ENCODE data around the gene SLC28A1.

DNA sequence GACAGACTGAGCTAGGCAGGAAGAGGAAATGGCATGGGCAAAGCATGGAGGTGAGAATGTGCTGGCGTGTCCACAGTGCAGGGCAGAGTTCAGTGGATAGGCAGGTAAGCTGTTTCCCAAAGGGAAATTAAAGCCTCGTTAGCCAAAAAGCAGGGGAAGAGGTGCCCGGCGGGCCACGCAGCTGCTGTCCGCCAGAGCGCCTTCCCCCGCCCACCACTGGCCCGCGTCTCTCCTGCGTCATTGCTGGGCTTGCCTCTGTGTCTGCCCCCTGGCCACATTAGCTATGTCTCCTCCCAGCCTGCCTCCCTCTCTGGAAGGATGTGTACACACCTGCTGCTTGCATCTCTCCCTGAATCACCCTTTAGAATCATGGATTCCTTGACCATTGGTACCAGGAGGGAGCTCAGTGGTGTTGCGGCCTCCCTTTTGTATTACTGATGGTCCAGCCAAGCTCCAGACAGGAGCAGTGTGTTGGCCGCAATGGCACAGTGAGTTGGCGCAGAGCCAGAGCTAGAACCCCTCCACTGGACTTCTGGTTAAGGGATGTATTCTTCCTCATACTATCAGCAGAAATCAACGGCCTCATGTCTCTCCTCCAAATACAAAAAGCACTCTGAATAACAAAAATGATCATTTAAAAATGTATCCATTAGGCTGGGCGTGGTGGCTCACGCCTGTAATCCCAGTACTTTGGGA is 26.6 kb downstream of the SLC28A1 start:
- TF ChIP-seq POLR2A (IDR thresholded peaks at IDR 0.05; ENCODE audit: low read length) (no peak), GATA1 (IDR thresholded peaks at IDR 0.05; ENCODE audit: low read depth, low read length) (no peak)

Data from erythroblast (primary cell).